HG03060 (cell line): ENCODE data around the gene STK38.
A peak's percentile ranks its signal among the peaks of the same experiment; 100 is the strongest.
"Not testable (repeated sequence)": the region's sequence is repeated elsewhere in the genome, so short reads cannot be mapped to it uniquely, and the experiment has no call there.

Experiments
- ATAC-seq: cut with Tn5 transposase; IDR thresholded peaks from one replicate; pipeline ENCODE4 v1.9.1; 2021; ENCODE audit warnings: low read depth, moderate number of reproducible peaks; ENCODE audit not compliant: unreplicated experiment

The STK38 gene

GRCh38 chr6:36546920-36547645 lies at the start of gene STK38:
STK38 (minus strand) TSS chr6:36547479; CDS start chr6:36540202, 7,277 bp downstream.
- peak; percentile 50 for ATAC-seq

GRCh38 chr6:36596356-36596755 lies 49.1 kb upstream of the STK38 start:
- no peak for ATAC-seq

GRCh38 chr6:36594816-36595643 lies 47.8 kb upstream of the STK38 start:
- no peak for ATAC-seq

- peak; percentile 74 for ATAC-seq
Observed at GRCh38 chr6:36594029-36594815, 46.9 kb upstream of the STK38 start, which contains the start of gene SRSF3. SRSF3 (plus strand) TSS chr6:36594362; CDS start chr6:36596763, 2,401 bp downstream.

- no peak for ATAC-seq
Observed at GRCh38 chr6:36593569-36594028, 46.3 kb upstream of the STK38 start.

GRCh38 chr6:36592221-36592655 lies 45.0 kb upstream of the STK38 start:
- ATAC-seq = peak; percentile 30

- ATAC-seq = no peak
Observed at GRCh38 chr6:36590237-36590636, 43.0 kb upstream of the STK38 start.

GRCh38 chr6:36589025-36589400 lies 41.7 kb upstream of the STK38 start:
- not testable (repeated sequence) for ATAC-seq

GRCh38 chr6:36586606-36587005 lies 39.3 kb upstream of the STK38 start:
- ATAC-seq = no peak

GRCh38 chr6:36581716-36582115 lies 34.4 kb upstream of the STK38 start:
- no peak for ATAC-seq

- no peak for ATAC-seq
Observed at GRCh38 chr6:36580184-36580526, 32.9 kb upstream of the STK38 start.

GRCh38 chr6:36578431-36578830 lies 31.2 kb upstream of the STK38 start:
- no peak for ATAC-seq

- ATAC-seq = no peak
Observed at GRCh38 chr6:36578030-36578429, 30.8 kb upstream of the STK38 start.

- ATAC-seq = no peak
Observed at GRCh38 chr6:36577301-36577700, 30.0 kb upstream of the STK38 start.

- ATAC-seq = no peak
Observed at GRCh38 chr6:36576578-36576977, 29.3 kb upstream of the STK38 start.

- ATAC-seq = no peak
Observed at GRCh38 chr6:36574679-36575078, 27.4 kb upstream of the STK38 start.

GRCh38 chr6:36572353-36573311 lies 25.4 kb upstream of the STK38 start:
- not testable (repeated sequence) for ATAC-seq

GRCh38 chr6:36571122-36572043 lies 24.1 kb upstream of the STK38 start:
- ATAC-seq = no peak

- no peak for ATAC-seq
Observed at GRCh38 chr6:36570264-36570663, 23.0 kb upstream of the STK38 start.
